BJ (cell line): ENCODE results near the gene AMN. TPM values are rescaled to one million over a fixed set of nuclear protein-coding genes. Genes with fewer than 3 reads are reported as not detected.
"Not testable (repeated sequence)": the region's sequence is repeated elsewhere in the genome, so short reads cannot be mapped to it uniquely, and the experiment has no call there.

Experiments
- CTCF ChIA-PET: fragments of 350-600 bp; formaldehyde crosslinking; extraction: SDS; loops from one replicate; lab custom pipeline; 2021; ENCODE audit warnings: antibody characterized with exemption, inconsistent platforms; lab: Yijun Ruan, JAX
- POLR2A ChIA-PET: fragments of 300-600 bp; sonication (Branson Sonifier 250); formaldehyde crosslinking; extraction: SDS; loops from one replicate; lab custom pipeline; 2021; ENCODE audit warnings: antibody characterized with exemption; lab: Charles Lee
- DNase-seq: peaks from one replicate; pipeline ENCODE4 v3.0.0-alpha.2; 2011; ENCODE audit warnings: low read depth
- H3K27me3 ChIP-seq: 2 replicates; pipeline ENCODE4 v1.6.0; 2011; ENCODE audit warnings: low read length; ENCODE audit not compliant: control insufficient read depth, insufficient read depth
- H3K36me3 ChIP-seq: 2 replicates; pipeline ENCODE4 v1.5.1; 2011; ENCODE audit warnings: low read length; ENCODE audit not compliant: control insufficient read depth, insufficient read depth
- H3K4me3 ChIP-seq: 2 replicates; pipeline ENCODE4 v1.5.1; 2011; ENCODE audit warnings: low read depth, mild to moderate bottlenecking, control low read depth, low read length
- polyA minus RNA-seq: library from RNA; depleted of rRNA, polyadenylated mRNA; stranded (reverse); fragments of >200 nt; gene quantifications from 2 replicates; pipeline ENCODE4 v1.2.3, GENCODE V29; 2011; rRNA and poly(A)+ RNA removed
- polyA plus RNA-seq: library from polyadenylated mRNA; depleted of rRNA; stranded (reverse); fragments of >200 nt; gene quantifications from 2 replicates; pipeline ENCODE4 v1.2.3, GENCODE V29; 2011; rRNA removed
- TF ChIP-seq, protein P1 (sequence below): IDR thresholded peaks from 2 replicates; pipeline ENCODE4 v1.5.1; 2011; ENCODE audit warnings: low read depth, mild to moderate bottlenecking, control low read depth, inconsistent platforms, low read length, moderate library complexity; ENCODE audit not compliant: insufficient read depth

The AMN gene
- 0.04 and 0.17 TPM in 2 replicates for polyA plus RNA-seq
- 0.28 TPM in 1 of 2 replicates, not detected in the other for polyA minus RNA-seq

DNA sequence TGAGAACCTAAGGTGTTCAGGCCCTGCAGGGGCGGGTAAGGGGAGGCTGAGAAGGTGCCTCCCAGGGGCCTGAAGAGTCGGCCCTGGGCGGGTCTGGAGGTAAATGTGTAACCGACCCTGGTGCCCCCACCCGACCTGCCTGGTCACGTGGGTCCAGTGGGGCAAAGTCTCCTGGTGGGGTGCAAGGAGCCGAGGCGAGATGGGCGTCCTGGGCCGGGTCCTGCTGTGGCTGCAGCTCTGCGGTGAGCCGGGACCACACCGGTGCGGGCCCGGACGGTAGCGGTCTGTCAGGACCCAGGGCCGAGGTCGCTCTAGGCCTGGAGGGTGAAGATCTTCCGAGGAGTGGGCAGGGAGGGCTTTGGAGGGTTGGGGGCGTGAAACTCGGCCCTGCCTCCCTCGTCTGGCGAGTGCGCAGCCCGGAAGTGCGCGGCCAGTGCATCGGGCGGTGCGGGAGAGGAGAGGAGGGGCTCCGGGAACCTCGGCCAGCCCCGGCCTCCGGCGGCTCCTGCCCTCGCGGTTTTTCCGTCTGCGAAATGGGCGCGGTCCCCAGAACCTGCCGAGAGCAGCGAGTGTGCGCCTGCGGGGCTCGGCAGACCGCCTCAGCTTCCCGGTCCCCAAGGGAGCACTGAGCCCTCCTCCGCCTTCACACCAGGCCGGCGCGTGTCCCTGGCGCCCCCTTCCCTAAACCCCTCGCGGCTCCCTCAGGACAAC is at the start of gene AMN:
Gene AMN (plus strand): TSS at position 174 of the 711 bp plus-strand sequence. CDS start 26 bp downstream, at position 200.
- no peaks in the 10 kb centered on the region for H3K36me3 ChIP-seq
- no peak for DNase-seq
- H3K4me3 ChIP-seq: peak within 1 kb of the TSS; percentile 12; the same call in 1 of the 2 replicates
- POLR2A ChIA-PET: no interaction called here
- TF ChIP-seq, protein P1, sequence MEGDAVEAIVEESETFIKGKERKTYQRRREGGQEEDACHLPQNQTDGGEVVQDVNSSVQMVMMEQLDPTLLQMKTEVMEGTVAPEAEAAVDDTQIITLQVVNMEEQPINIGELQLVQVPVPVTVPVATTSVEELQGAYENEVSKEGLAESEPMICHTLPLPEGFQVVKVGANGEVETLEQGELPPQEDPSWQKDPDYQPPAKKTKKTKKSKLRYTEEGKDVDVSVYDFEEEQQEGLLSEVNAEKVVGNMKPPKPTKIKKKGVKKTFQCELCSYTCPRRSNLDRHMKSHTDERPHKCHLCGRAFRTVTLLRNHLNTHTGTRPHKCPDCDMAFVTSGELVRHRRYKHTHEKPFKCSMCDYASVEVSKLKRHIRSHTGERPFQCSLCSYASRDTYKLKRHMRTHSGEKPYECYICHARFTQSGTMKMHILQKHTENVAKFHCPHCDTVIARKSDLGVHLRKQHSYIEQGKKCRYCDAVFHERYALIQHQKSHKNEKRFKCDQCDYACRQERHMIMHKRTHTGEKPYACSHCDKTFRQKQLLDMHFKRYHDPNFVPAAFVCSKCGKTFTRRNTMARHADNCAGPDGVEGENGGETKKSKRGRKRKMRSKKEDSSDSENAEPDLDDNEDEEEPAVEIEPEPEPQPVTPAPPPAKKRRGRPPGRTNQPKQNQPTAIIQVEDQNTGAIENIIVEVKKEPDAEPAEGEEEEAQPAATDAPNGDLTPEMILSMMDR: no peak
- CTCF ChIA-PET: no interaction called here
- H3K27me3 ChIP-seq: peaks cover 17% of the 10 kb centered on the region

DNA sequence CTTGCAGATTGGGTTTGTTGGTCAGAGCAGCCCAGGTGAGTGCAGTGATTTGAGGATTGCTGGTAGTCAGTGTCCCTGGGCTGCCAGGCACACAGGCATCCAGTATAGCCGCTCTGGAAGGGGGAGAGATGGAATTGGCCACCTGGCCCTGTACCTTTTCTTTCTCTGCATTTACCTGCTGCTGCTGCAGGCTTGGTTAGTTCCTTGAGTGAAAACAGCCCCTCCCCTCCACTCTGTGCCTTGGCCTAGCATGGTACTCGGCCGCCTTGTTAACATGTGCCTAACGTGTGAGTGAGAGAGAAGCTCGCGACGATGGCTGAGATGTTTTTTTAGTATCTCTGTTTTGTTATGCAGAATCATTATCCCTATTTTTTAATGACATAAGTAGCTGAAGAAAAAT is 49.3 kb upstream of the AMN start:
- Histone ChIP-seq H3K4me3 (no peak overlapping the region), H3K27me3 (no peaks in the 10 kb centered on the region), H3K36me3 (peaks cover 8% of the 10 kb centered on the region)
- TF ChIP-seq, protein P1: no peak
- ChIA-PET CTCF (no interaction called here), POLR2A (no interaction called here)
- no peak for DNase-seq

DNA sequence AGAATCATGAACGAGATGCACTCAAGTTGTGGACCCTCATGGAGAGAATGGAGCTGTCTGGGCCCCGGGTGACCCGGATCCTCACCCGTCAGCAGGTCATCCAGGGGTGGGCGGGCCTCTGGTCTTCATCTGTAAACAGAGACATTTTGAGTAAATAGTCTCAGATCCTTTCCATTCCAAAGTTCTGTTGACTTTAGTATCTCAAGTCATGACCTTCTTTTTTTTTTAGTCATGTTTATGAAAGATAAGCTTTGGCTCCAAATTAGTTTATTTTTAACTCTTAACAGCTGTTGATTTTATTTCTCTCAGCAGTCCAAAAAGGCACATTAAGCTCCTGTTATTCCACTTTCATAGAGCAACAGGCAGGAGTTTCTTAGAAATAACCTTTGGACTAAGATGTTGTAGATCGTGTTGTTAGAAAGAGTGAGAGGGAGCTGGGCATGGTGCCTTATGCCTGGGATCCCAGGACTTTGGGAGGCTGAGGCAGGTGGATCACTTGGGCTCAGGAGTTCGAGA is 48.9 kb upstream of the AMN start:
- Histone ChIP-seq H3K36me3 (peaks cover 8% of the 10 kb centered on the region), H3K27me3 (no peaks in the 10 kb centered on the region), H3K4me3 (no peak overlapping the region)
- ChIA-PET CTCF (no interaction called here), POLR2A (no interaction called here)
- DNase-seq: no peak
- TF ChIP-seq, protein P1: no peak

DNA sequence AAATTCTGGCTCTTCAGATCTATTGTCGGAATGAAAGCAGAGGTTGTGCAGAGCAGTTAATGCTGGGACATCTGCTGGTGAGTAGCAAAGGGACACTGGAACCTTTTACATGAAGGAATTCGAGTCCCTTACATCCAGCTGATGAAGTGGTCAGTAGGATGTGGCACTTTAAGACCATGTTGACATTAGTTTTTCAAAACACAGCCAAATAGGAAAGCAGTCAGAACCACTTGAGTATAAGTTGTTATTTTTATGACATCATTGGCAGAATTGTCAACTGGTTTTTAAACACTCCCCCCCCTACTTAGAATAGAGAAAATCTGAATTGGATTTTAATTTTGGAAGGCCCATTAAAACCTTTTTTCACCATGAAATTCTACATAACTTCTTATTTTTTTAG is 46.8 kb upstream of the AMN start:
- TF ChIP-seq, protein P1: no peak
- Histone ChIP-seq H3K36me3 (peaks cover 6% of the 10 kb centered on the region), H3K4me3 (no peak overlapping the region), H3K27me3 (no peaks in the 10 kb centered on the region)
- CTCF ChIA-PET: interaction anchor here (0.9 kb wide), 1 partner anchor 101 kb away, joined by 3 read pairs; no protein-coding TSS in a partner anchor
- no peak for DNase-seq
- POLR2A ChIA-PET: no interaction called here

DNA sequence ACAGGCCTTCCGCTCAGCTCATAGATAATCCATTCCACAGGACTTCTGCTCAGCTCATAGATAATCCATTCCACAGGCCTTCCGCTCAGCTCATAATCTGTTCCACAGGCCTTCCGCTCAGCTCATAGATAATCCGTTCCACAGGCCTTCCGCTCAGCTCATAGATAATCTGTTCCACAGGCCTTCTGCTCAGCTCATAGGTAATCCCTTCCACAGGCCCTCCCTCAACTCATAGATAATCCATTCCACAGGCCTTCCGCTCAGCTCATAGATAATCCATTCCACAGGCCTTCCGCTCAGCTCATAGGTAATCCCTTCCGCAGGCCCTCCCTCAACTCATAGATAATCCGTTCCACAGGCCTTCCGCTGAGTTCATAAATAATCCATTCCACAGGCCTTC is 45.0 kb upstream of the AMN start:
- POLR2A ChIA-PET, H3K36me3 ChIP-seq, H3K4me3 ChIP-seq, DNase-seq, H3K27me3 ChIP-seq: not testable (repeated sequence)
- CTCF ChIA-PET: interaction anchor here (0.7 to 2.1 kb wide), 3 partner anchors 9 to 274 kb away, joined by 4 to 7 read pairs (median 5); no protein-coding TSS in a partner anchor
